RWPE1 (cell line): ENCODE results near the gene TXLNG.

Experiments
- CTCF ChIA-PET: fragments of 350-600 bp; sonication (Branson Sonifier 250); formaldehyde crosslinking; extraction: SDS; loops from one replicate; lab custom pipeline; 2021; lab: Yijun Ruan, JAX
- POLR2A ChIA-PET: fragments of 400-600 bp; formaldehyde crosslinking; extraction: SDS; loops from one replicate; lab custom pipeline; 2020; ENCODE audit warnings: antibody characterized with exemption; ENCODE audit not compliant: low non-redundant PET; lab: Yijun Ruan, JAX
- DNase-seq: peaks from one replicate; pipeline ENCODE4 v3.0.0; 2012; ENCODE audit warnings: low spot score
- H3K27ac ChIP-seq: fragments of 450-650 bp; 2 replicates; pipeline ENCODE4 v1.5.1; 2017
- TF ChIP-seq, protein P1 (sequence below): fragments of 450-650 bp; conservative IDR thresholded peaks from 2 replicates; pipeline ENCODE4 v1.5.1; 2017; ENCODE audit warnings: low read depth, mild to moderate bottlenecking

TXLNG gene

GRCh38 chrX:16797358-16797757, 11.1 kb downstream of the TXLNG start:
- ChIA-PET POLR2A (no interaction called here), CTCF (no interaction called here)
- DNase-seq: no peak
- no peak overlapping the region for H3K27ac ChIP-seq
- TF ChIP-seq, protein P1, sequence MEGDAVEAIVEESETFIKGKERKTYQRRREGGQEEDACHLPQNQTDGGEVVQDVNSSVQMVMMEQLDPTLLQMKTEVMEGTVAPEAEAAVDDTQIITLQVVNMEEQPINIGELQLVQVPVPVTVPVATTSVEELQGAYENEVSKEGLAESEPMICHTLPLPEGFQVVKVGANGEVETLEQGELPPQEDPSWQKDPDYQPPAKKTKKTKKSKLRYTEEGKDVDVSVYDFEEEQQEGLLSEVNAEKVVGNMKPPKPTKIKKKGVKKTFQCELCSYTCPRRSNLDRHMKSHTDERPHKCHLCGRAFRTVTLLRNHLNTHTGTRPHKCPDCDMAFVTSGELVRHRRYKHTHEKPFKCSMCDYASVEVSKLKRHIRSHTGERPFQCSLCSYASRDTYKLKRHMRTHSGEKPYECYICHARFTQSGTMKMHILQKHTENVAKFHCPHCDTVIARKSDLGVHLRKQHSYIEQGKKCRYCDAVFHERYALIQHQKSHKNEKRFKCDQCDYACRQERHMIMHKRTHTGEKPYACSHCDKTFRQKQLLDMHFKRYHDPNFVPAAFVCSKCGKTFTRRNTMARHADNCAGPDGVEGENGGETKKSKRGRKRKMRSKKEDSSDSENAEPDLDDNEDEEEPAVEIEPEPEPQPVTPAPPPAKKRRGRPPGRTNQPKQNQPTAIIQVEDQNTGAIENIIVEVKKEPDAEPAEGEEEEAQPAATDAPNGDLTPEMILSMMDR: no peak

GRCh38 chrX:16797841-16798240, 11.6 kb downstream of the TXLNG start:
- H3K27ac ChIP-seq: no peak overlapping the region
- ChIA-PET POLR2A (no interaction called here), CTCF (no interaction called here)
- DNase-seq: no peak
- TF ChIP-seq, protein P1: no peak

DNA sequence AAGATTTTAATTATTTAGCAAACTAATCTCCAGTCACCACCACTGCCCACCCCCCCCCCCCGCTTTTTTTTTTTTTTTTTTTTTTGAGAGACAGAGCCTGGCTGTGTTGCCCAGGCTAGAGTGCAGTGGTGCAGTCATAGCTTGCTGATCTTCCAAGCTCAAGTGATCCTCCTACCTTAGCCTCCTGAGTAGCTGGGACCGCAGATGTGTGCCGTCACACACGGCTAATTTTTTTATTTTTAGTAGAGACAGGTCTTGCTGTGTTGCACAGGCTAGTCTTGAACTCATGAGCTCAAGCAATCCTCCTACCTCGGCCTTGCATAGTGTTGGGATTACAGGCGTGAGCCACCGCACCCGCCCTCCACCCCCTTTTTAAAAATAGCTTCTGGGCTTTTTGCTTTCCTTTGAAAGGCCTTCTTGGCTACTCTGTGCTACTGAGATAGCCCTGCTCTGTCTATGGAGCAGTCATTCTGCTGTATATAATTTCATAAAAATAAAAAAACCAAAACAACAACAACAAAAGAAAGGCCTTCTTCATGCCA, 18.7 kb downstream of the TXLNG start:
- ChIA-PET POLR2A (no interaction called here), CTCF (no interaction called here)
- no peak overlapping the region for H3K27ac ChIP-seq
- TF ChIP-seq, protein P1: no peak
- DNase-seq: no peak

- H3K27ac ChIP-seq: no peak overlapping the region
- ChIA-PET POLR2A (no interaction called here), CTCF (no interaction called here)
- DNase-seq: no peak
- TF ChIP-seq, protein P1: no peak
Measured at GRCh38 chrX:16807548-16807947, 21.3 kb downstream of the TXLNG start.

- TF ChIP-seq, protein P1: no peak
- DNase-seq: peak; percentile 45
- no peak overlapping the region for H3K27ac ChIP-seq
- POLR2A ChIA-PET: no interaction called here
- CTCF ChIA-PET: interaction anchor here (0.6 kb wide), 1 partner anchor 65 kb away, joined by 3 read pairs; no protein-coding TSS in a partner anchor
Measured at GRCh38 chrX:16807976-16808542, 21.8 kb downstream of the TXLNG start.

GRCh38 chrX:16814597-16814996, 28.3 kb downstream of the TXLNG start:
- H3K27ac ChIP-seq: no peak overlapping the region
- CTCF ChIA-PET: no interaction called here
- TF ChIP-seq, protein P1: no peak
- DNase-seq: no peak
- POLR2A ChIA-PET: no interaction called here
